Measurements from ENCODE around the gene FLRT1. TPM values are rescaled to one million over a fixed set of nuclear protein-coding genes. Genes with fewer than 3 reads are reported as not detected.

FLRT1 gene
- total RNA-seq, 4 donors from 2014 or later: not detected

DNA sequence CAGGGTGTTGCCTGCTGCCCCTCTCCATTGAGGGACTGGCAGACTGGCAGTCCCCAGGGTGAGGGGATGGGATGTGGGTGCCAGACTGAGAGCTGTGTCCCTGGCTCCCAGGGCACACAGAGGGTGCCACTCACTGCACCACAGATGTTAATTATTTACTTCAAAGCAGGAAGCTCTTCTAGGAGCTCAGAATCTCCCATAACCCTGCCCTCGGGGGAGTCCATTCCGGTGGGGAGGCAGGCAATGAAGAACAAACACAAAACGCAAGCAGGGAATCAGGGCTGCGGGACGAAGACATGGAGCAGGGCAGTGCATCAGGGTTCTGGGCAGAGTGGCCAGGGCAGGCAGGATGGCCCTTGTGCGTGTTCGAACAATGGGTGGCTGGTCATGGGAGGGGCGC, 24.4 kb upstream of the FLRT1 start:
- no peak for TF ChIP-seq CTCF (IDR thresholded peaks at IDR 0.05)
- DNase-seq (ENCODE audit: low spot score): no peak
- ATAC-seq (ENCODE audit: low FRiP score): no peak

GRCh38 chr11:64013141-64013896, 22.4 kb upstream of the FLRT1 start:
- DNase-seq (ENCODE audit: low spot score) (no peak), ATAC-seq (ENCODE audit: low FRiP score) (no peak)
- no peak for TF ChIP-seq CTCF (IDR thresholded peaks at IDR 0.05)

DNA sequence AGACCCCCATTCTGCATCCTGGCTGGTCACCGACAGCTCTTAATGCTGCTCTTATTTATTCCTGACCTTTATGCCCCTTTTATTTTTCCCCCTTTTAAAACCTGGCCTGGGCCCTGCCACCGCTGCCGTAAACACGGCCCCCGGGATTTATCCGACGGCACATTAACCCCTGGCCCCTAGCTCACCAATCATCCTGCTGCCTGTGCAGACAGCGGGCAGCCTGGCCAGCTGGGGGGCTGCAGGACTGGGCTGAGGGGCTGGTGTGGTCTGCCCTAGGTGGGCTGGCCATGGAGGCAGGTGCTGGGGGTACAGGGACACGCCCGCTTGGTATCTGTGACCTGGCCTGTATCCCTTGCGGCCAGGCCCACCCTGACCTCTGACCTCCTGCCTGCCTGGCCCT, 21.4 kb upstream of the FLRT1 start:
- DNase-seq (ENCODE audit: low spot score): no peak
- TF ChIP-seq CTCF (IDR thresholded peaks at IDR 0.05): no peak
- no peak for ATAC-seq (ENCODE audit: low FRiP score)

- DNase-seq (ENCODE audit: low spot score) (no peak), ATAC-seq (ENCODE audit: low FRiP score) (no peak)
- TF ChIP-seq CTCF (IDR thresholded peaks at IDR 0.05): no peak
These were observed 20.2 kb upstream of the FLRT1 start for GRCh38 chr11:64015510-64015909.

DNA sequence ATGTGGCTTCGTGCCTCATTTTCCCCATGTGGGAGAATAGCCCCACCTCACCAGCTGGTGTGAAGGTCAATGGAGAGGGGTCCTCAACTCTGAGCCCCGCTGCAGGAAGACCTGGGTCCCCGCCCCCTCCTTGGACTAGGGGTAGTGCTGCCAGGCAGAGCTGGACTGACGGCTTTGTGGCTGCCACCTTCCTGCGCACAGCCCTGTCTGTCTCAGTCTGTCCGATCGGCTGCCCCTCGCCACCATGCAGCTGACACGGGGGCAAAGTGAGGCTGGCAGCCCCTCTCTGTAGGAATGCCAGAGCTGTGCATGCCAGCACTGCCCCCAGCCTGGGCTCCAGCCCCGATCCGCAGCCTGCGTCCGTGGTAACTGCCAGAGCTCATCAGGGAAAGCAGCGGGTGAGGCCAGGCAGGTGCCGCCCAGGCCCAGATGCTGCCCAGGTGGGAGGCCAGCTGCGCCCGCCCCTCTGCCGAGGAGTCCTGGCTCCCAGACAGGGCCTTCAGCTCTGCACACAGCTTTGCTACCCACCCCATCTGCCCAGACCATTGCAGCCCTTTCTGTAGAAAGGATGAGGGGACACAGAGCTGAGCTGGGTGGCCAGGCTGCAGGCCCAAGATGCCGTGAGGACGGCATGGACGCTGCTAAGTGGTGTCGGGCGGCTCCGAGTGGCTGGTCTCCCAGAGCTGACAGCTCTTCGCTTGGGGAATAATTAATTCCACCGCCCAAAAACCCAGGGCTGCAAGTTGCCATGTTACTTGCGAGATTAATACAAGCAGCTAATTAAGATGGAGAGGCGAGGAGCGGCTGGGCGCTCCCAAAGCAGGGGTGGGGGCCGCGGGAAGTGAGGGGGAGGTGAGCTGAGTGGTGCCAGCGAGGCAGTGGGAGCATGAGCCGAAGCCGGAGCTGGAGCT, 19.5 kb upstream of the FLRT1 start:
- no peak for TF ChIP-seq CTCF (IDR thresholded peaks at IDR 0.05)
- ATAC-seq (ENCODE audit: low FRiP score) (no peak), DNase-seq (ENCODE audit: low spot score) (no peak)

GRCh38 chr11:64017945-64018224, 17.8 kb upstream of the FLRT1 start:
- ATAC-seq (ENCODE audit: low FRiP score) (no peak), DNase-seq (ENCODE audit: low spot score) (no peak)
- no peak for TF ChIP-seq CTCF (IDR thresholded peaks at IDR 0.05)

- ATAC-seq (ENCODE audit: low FRiP score) (no peak), DNase-seq (ENCODE audit: low spot score) (no peak)
- no peak for TF ChIP-seq CTCF (IDR thresholded peaks at IDR 0.05)
These were observed 17.4 kb upstream of the FLRT1 start for GRCh38 chr11:64018310-64018709.

All from omental fat pad (tissue), 4 donors.